Measurements from ENCODE around the gene SNAP29. TPM values are rescaled to one million over a fixed set of nuclear protein-coding genes. Genes with fewer than 3 reads are reported as not detected.

The SNAP29 gene
- total and polyA plus RNA-seq, 9 of the 15 experiments (the other 6 are each of a cell fraction or from before 2014, with no cell fraction given): 19.5 to 250 (median 75.9) TPM

DNA sequence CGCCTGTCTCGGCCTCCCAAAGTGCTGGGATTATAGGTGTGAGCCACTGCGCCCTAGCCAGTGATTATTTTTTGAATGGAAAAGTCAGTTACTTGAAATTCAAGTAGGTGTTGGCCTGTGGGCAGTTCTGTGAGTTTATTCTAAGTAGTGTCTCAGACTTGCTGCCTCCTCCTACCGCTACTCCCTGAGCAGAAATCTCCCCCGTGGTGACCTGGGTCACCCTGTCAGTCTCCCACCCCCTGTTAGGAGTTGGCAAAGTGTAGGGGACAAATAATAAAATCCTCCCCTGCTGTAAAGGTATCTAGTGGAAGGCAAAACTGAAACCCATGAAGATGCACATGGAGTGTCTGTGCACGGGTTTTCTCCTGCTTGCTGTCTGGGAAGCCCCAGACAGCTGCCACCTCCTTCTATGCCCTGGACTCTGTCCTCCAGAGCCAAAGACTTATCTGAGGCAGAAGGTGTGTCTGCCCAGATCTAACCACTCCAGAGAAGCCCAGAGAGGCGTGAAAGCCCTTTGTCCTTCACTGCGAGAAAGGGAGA is 26.3 kb downstream of the SNAP29 start (continued):
- TF ChIP-seq, protein P1, sequence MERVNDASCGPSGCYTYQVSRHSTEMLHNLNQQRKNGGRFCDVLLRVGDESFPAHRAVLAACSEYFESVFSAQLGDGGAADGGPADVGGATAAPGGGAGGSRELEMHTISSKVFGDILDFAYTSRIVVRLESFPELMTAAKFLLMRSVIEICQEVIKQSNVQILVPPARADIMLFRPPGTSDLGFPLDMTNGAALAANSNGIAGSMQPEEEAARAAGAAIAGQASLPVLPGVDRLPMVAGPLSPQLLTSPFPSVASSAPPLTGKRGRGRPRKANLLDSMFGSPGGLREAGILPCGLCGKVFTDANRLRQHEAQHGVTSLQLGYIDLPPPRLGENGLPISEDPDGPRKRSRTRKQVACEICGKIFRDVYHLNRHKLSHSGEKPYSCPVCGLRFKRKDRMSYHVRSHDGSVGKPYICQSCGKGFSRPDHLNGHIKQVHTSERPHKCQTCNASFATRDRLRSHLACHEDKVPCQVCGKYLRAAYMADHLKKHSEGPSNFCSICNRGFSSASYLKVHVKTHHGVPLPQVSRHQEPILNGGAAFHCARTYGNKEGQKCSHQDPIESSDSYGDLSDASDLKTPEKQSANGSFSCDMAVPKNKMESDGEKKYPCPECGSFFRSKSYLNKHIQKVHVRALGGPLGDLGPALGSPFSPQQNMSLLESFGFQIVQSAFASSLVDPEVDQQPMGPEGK (CRISPR knock-in tag; IDR thresholded peaks at IDR 0.05; ENCODE audit: borderline replicate concordance): no peak
- TF ChIP-seq SMAD2 (IDR thresholded peaks at IDR 0.05; ENCODE audit: low read depth, low read length) (no peak), NFIX (CRISPR knock-in tag; IDR thresholded peaks at IDR 0.05; ENCODE audit: low read depth) (no peak), GTF2F1 (IDR thresholded peaks at IDR 0.05; ENCODE audit: low read depth, low read length) (no peak), ELF1 (tag; IDR thresholded peaks at IDR 0.05) (no peak), NFXL1 (CRISPR knock-in tag; IDR thresholded peaks at IDR 0.05) (no peak), ZNF384 (IDR thresholded peaks at IDR 0.05; ENCODE audit: low read depth, low read length) (no peak), U2AF1 (optimal IDR thresholded peaks at IDR 0.05; ENCODE audit: low read depth, low read length) (no peak), ZZZ3 (IDR thresholded peaks at IDR 0.05) (no peak), NR1H2 (CRISPR knock-in tag; IDR thresholded peaks at IDR 0.05) (no peak), ZKSCAN8 (CRISPR knock-in tag; IDR thresholded peaks at IDR 0.05) (no peak), WHSC1 (IDR thresholded peaks at IDR 0.05; ENCODE audit: low read length) (no peak), ZNF699 (CRISPR knock-in tag; IDR thresholded peaks at IDR 0.05; ENCODE audit: insufficient replicate concordance) (no peak), PTTG1 (tag; IDR thresholded peaks at IDR 0.05; ENCODE audit: low read depth) (no peak), CHCHD3 (CRISPR knock-in tag; IDR thresholded peaks at IDR 0.05) (no peak), CEBPG (CRISPR knock-in tag; IDR thresholded peaks at IDR 0.05) (no peak; the same call in 1 of the 2 replicates), CEBPG (tag; conservative IDR thresholded peaks at IDR 0.05 in 1 of 2, IDR thresholded peaks at IDR 0.05 in 1 of 2) (no peak), MCM5 (IDR thresholded peaks at IDR 0.05; ENCODE audit: low read depth) (no peak), FOS (IDR thresholded peaks at IDR 0.05; ENCODE audit: extremely low read depth, insufficient read length) (no peak), NRF1 (conservative IDR thresholded peaks at IDR 0.05 in 1 of 2, IDR thresholded peaks at IDR 0.05 in 1 of 2) (no peak)
- TF ChIP-seq, protein P2, sequence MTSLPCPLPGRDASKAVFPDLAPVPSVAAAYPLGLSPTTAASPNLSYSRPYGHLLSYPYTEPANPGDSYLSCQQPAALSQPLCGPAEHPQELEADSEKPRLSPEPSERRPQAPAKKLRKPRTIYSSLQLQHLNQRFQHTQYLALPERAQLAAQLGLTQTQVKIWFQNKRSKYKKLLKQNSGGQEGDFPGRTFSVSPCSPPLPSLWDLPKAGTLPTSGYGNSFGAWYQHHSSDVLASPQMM (CRISPR knock-in tag; IDR thresholded peaks at IDR 0.05): no peak
- TF ChIP-seq, protein P3, sequence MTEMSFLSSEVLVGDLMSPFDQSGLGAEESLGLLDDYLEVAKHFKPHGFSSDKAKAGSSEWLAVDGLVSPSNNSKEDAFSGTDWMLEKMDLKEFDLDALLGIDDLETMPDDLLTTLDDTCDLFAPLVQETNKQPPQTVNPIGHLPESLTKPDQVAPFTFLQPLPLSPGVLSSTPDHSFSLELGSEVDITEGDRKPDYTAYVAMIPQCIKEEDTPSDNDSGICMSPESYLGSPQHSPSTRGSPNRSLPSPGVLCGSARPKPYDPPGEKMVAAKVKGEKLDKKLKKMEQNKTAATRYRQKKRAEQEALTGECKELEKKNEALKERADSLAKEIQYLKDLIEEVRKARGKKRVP (CRISPR knock-in tag; IDR thresholded peaks at IDR 0.05): 0 out of 2 replicates have a peak, but pooled peaks have one; percentile 17
- TF ChIP-seq, protein P4, sequence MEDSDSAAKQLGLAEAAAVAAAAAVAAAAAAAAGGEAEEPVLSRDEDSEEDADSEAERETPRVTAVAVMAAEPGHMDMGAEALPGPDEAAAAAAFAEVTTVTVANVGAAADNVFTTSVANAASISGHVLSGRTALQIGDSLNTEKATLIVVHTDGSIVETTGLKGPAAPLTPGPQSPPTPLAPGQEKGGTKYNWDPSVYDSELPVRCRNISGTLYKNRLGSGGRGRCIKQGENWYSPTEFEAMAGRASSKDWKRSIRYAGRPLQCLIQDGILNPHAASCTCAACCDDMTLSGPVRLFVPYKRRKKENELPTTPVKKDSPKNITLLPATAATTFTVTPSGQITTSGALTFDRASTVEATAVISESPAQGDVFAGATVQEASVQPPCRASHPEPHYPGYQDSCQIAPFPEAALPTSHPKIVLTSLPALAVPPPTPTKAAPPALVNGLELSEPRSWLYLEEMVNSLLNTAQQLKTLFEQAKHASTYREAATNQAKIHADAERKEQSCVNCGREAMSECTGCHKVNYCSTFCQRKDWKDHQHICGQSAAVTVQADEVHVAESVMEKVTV (CRISPR knock-in tag; IDR thresholded peaks at IDR 0.05): no peak
- TF ChIP-seq, protein P5, sequence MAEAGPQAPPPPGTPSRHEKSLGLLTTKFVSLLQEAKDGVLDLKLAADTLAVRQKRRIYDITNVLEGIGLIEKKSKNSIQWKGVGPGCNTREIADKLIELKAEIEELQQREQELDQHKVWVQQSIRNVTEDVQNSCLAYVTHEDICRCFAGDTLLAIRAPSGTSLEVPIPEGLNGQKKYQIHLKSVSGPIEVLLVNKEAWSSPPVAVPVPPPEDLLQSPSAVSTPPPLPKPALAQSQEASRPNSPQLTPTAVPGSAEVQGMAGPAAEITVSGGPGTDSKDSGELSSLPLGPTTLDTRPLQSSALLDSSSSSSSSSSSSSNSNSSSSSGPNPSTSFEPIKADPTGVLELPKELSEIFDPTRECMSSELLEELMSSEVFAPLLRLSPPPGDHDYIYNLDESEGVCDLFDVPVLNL (CRISPR knock-in tag; IDR thresholded peaks at IDR 0.05; ENCODE audit: low read depth): 0 out of 2 replicates have a peak, but pooled peaks have one; percentile 6
